Spleen (tissue), 7 donors: Measurements from ENCODE around the gene DPF1.

Experiments used
- POLR2A ChIP-seq, 3 donors: fragments of 450-650 bp; IDR thresholded peaks; one replicate each; pipeline ENCODE4 v1.5.1; 2017; ENCODE audit warnings: antibody characterized with exemption in 3 of 3, mild to moderate bottlenecking in 1 of 3
- POLR2AphosphoS5 ChIP-seq, 3 donors: sonication (generic); formaldehyde crosslinking; IDR thresholded peaks; one replicate each; pipeline ENCODE4 v1.5.1; 2017; ENCODE audit warnings: antibody characterized with exemption in 3 of 3
- TF ChIP-seq, protein P1 (sequence below), 11 experiments: fragments of 200-600 bp in 7 of 11; fragments of 450-650 bp in 4 of 11; sonication (generic) in 4 of 11; IDR thresholded peaks in 8 of 11; conservative IDR thresholded peaks in 3 of 11; 1 replicate in 7 of 11; 2 replicates in 4 of 11; pipeline versions ENCODE4 v1.4.0 to v1.8.0; 2016 to 2021; ENCODE audit warnings: antibody characterized with exemption in 11 of 11, inconsistent platforms in 4 of 11, mild to moderate bottlenecking in 1 of 11
- donor health status: DM: no; HTN: no; CAD: no; lungs with moderate emphysema.
- donor health status: DM: no; HTN: no; CAD: no.
- donor health status: DM: no; HTN: no; CAD: no.

DNA sequence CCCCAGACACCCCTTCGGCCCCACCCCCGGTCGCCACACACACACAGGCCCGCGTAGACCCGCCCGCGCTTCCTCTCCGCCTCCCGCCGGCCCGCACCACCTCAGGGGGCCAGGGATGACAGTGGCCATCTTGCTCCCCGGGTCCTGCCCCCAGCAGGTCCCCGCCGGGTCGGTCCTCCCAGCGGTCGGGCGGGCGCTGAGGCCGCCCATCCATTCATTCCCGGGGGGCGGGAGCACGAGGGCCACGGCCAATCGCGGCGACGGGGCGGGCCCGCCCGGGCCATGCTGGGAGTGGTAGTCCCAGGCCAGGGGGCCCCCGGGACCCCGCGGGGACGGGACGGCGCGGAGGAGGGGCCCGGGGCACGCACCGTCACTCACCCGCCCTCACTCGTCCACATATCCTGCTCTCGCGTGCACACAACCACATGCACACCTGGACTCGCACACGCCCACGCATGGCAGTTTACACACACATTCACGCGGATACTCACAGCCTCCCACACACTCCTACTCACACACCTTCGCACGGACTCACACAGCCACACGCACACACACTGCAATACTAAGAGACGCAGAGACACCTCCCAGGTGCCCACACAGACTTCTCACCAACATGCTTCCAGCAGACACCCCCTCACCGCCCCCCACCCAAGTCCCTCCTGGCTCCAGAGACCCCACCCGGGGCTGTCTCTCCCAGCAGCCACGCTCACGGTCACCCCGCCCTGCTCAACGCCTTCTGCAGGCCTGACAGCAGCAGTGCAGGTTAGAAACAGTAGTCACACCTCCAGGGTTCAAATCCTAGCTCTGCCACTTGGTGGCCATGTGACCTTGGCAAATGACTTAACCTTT lies at the start of gene DPF1:
- no peak for TF ChIP-seq POLR2A (IDR thresholded peaks at IDR 0.05)
- TF ChIP-seq, protein P1, sequence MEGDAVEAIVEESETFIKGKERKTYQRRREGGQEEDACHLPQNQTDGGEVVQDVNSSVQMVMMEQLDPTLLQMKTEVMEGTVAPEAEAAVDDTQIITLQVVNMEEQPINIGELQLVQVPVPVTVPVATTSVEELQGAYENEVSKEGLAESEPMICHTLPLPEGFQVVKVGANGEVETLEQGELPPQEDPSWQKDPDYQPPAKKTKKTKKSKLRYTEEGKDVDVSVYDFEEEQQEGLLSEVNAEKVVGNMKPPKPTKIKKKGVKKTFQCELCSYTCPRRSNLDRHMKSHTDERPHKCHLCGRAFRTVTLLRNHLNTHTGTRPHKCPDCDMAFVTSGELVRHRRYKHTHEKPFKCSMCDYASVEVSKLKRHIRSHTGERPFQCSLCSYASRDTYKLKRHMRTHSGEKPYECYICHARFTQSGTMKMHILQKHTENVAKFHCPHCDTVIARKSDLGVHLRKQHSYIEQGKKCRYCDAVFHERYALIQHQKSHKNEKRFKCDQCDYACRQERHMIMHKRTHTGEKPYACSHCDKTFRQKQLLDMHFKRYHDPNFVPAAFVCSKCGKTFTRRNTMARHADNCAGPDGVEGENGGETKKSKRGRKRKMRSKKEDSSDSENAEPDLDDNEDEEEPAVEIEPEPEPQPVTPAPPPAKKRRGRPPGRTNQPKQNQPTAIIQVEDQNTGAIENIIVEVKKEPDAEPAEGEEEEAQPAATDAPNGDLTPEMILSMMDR (IDR thresholded peaks at IDR 0.05 in 8 of 11, conservative IDR thresholded peaks at IDR 0.05 in 3 of 11) = no peak
- no peak for TF ChIP-seq POLR2AphosphoS5 (IDR thresholded peaks at IDR 0.05)
